Stimulated activated CD4-positive, alpha-beta T cell treated with anti-CD3 and anti-CD28 coated beads, Interleukin-12 subunit alpha, Interleukin-12 subunit beta, amount 100 ng/mL, for 48 hours (primary cell): Measurements from ENCODE around the gene PARVA.

Source experiments
- DNase-seq, 3 donors: peaks; one replicate each; pipeline ENCODE4 v3.0.0-alpha.2; 2020; ENCODE audit warnings: low read depth in 2 of 3, low spot score in 1 of 3

PARVA gene

DNA sequence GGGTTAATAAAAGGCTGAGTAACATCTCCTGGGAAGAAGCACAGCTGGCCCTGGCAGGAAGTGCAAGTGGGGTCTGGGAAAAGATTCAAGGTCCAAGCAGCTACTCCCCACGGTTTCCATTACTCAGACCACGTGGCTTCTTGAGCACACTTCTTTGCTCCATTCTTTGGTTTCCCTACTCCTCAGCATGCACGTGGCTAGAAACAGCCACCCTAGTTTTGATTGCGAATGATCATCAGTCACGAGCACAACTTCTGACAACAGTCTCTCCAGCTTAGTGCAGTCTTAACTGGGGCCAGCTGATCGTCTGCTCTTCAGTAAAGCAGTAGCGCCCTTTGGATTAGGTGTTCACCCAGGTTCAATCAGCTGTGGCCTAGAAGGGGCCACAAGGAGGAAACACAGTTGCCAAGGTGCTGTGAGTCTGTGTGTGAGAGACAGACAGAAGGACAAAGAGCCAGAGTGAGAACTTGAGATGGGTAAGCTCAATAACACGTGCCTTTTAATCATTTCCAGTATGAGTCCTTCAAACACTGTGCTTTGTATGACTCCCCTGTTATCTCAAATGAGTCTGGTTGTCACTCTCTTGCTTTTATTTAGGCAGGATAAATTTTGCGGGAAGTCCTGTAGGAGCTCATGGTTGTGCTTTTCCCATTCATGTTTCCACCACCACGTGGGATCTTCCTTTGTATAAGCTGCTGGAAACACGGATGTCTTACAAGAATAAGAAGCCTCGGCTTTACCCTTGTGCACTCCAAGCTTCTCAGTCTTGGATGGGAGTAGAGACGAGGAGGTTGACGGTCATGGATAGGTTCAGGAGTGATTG is 901 bp upstream of the PARVA start:
- no peak for DNase-seq

DNA sequence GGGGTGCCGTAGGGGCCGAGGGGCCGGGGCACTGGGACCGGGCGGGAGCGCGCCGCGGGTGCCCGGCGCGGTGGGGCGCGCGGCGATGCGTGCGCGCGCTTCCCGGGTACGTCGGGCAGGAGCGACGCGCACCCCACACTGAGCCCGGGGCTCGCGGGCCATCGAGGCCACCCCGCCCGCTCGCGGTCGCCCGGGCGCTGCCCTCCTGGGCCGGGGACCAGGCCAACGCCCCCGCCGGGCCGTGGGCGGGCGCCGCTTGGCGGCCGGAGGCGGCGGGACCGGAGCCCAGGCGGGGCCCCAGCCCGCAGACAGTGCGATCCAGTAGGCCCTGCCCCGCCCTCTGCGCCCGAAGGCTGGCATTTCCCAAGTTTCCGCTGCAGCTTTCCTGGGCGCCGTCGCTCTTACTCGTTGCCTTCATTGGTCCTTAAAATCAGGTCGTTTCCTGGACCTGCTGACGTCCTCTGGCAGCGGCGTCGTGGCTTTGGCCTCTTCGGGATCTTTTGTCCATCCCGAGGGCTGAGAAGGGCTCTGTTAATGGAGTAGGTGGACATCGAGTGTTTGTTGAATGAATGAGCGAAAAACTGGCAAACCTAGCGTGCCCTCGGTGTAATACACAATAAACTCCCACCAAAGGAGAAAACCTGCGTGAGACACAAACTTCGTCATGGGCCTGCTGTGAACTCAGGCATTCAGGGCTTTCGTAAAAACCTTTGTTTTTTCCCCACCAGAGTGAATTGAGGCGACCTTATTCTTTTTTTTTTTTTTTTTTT is 638 bp downstream of the PARVA start:
- DNase-seq, result no peak

GRCh38 chr11:12380565-12381325 is 3.4 kb downstream of the PARVA start:
- DNase-seq, result no peak

DNA sequence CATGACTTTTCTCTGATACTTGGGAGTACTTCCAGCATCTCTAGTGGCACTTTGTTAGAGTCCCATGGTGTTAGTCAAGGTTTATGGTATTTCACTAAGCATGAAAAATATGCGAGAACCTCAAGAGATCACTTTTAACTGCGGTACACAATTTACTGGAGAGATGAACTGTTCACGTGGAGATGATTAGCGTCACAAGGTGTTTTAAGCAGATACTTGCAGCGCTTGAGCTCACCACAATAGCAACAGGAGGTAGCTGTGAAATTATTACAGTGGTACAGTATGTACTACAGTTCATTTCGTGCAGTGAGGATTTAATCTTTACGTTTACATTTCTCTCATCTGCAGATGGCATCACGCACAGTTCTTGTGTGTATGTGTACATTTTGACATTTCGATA is 4.5 kb downstream of the PARVA start:
- no peak for DNase-seq

DNA sequence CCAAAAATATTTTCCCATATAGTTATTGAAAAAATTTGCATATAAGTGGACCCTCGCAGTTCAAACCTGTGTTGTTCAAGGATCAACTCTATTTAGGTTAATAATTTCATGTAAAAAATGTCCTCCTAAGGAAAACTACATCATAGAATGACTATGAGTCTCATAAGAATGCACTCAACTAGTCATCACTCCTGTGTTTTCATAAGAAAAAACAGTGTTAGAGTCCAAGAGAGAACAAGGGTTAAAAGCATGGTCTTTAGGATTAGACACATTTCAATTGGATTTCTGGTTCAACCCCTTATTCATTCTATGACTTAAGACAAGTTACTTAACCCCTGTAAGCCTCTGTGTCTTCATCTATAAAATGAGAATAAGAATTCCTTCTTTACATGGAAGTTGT is 5.1 kb downstream of the PARVA start:
- no peak for DNase-seq

- DNase-seq, result no peak
Measured at GRCh38 chr11:12386309-12386708, 8.9 kb downstream of the PARVA start.

GRCh38 chr11:12386745-12387144 is 9.4 kb downstream of the PARVA start:
- DNase-seq, result no peak

GRCh38 chr11:12388173-12388572 is 10.8 kb downstream of the PARVA start:
- no peak for DNase-seq

- DNase-seq, result no peak
Measured at GRCh38 chr11:12388939-12389670, 11.7 kb downstream of the PARVA start.

DNA sequence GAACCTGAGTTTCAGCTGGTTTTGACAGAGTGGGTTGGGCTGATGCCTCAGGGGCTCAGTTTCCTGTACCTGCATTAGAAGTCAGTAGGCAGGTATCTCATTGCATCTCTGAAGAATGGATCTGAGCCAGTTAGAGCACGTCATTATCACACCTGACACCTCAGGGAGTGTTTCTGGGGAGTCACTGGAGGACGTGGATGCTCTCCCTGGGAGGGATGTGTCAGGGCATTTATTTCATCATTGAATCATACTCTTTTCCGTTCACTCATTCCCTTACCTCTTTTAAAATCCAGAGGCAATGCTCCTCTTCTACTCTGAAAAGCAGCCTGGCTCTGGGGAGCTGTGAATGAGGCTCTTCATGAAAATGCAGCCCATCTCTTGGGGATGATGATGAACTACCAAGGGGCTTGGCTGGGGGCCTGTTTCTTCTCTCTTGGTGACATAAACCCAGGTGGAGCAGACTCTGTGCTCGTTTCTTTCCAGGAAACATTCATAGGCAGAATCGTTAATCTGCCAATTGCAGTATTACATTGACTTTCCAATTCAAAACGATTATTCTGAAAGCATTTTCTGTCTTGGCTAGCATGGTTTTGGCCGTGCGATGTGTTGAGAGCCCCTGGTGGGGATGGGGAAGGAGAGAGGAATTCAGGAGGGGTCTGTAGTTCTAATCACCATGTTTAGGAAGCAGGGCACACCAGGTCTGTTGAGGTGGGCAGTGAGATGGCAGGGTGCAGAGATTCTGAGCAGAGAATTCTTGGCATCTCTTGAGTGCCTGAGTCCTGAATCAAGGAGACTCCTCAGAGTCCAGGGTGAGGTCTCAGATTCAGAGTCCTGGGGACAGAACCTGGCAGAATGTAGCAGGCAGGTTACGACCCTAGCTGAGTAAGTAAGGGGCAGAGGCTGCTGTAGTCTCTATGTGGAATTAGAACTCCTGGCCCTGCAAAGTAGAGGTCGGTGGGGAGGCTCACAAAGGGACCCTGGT is 12.6 kb downstream of the PARVA start:
- no peak for DNase-seq

GRCh38 chr11:12390687-12391110 is 13.3 kb downstream of the PARVA start:
- no peak for DNase-seq

DNA sequence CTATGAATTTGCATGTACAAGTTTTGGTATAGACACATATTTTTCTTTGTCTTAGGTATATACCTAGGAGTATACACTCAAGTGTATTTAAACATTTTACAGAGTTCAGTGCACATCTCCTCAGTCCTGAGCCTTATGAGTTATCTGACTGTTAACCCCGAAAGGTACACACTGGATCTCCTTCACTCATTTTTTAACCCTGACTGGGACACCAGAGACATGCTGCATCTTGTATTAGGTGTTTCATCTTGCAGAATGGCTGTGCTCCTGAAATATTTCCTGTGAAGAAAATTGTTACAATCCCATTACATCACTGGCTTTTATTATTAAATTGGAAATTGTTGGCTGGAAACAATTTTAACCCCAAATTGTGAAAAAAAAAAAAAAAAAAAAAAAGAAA is 15.3 kb downstream of the PARVA start:
- DNase-seq, result no peak

GRCh38 chr11:12393691-12394090 is 16.3 kb downstream of the PARVA start:
- DNase-seq, result no peak

DNA sequence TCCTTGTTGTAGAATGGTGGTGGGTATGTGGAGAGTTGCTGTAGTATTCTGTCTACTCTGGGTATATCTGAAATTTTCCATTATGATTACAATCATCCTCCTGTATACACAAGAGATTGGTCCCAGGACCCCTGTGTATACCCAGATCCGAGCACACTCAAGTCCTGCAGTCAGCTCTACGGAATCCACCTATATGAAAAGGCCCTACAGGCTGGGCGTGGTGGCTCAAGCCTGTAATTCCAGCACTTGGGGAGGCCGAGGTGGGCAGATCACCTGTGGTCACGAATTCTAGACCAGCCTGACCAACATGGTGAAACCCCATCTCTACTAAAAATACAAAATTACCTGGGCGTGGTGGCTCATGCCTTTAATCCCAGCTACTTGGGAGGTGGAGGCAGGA is 17.2 kb downstream of the PARVA start:
- no peak for DNase-seq

DNA sequence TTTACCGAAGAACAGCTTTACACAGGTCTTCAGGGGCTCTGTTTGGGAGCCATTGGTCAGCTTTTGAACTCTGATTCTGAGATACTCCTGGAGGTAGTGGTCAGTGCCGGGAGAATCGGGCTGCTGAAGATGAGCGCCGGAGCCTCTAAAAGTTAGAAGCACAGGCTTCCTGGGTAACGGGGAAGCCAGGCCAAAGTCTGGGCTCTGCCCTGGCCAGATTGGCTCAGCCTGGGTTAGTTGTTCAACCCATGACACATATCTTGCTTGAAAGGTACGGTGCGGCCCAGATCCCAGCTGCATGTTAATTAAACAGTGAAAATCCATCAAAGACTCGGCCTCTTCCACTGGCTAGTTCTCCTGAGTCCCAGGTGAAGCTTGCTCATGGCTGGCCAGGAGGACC is 18.0 kb downstream of the PARVA start:
- DNase-seq, result no peak

GRCh38 chr11:12397931-12398334 is 20.6 kb downstream of the PARVA start:
- no peak for DNase-seq

DNA sequence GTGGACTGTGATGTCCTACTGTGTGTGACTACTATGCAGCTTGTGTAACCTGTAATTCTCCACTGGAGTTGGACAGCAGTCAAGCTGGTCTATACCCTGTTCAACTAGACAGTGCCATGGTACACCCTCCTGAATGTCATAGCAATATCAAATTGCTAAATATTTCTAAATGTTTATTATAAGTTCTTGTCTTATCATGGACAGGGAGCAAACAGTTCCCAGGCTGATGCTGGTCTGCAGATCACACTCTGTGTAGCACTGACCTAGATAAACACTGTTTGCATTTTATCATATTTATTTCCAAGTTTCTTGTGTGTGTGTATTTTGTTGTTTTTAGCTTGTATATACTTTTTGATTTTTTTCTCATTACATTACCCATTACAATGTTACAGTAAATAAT is 22.0 kb downstream of the PARVA start:
- DNase-seq, result no peak

DNA sequence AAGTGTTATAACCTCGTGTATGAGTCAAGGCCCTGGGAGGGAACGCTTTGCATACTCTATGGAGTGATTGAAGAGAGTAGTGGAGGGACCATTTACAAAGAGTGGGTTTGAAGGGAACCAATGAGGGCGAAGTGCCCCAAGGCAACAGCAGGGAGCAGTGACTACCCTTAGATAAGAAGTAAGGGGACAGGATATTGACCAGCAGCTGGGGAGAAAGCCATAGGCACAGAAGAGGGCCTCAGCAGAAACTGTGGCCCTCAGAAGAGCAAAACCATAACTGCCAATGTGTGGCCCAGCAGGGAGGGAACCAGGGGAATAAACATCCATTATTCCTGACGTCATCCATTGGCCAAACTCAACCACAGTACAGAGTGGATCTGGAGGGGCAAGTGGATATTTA is 24.7 kb downstream of the PARVA start:
- DNase-seq, result no peak

DNA sequence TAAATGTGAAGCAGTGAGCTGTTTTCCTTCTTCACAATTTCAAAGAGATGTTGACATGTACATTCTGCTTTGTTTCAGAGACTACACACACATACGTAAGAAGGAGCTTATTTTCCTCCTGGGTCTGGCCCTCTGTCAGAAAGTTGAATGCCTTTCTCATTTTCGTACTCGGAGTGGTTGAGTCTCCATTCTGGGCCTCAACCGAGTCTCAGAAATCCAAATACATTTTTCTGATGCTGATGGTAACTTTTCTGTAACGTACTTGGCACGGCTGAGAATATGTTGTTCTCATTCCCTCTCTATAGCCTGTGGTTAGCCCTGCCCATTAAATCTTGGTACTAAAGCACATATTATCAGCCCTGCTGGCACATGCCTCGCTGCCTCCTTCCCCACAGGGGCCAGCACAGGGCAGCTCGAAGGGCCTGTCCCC is 25.3 kb downstream of the PARVA start:
- no peak for DNase-seq
